HEK293 (cell line): ENCODE data around the gene KIAA0319L.

ENCODE experiments used
- CTCF ChIA-PET: fragments of 350-600 bp; formaldehyde crosslinking; extraction: SDS; loops from one replicate; lab custom pipeline; 2021; ENCODE audit warnings: antibody characterized with exemption; lab: Yijun Ruan, JAX
- POLR2A ChIA-PET: fragments of 300-600 bp; formaldehyde crosslinking; extraction: SDS; loops from one replicate; lab custom pipeline; 2020; ENCODE audit warnings: antibody characterized with exemption, inconsistent platforms; lab: Yijun Ruan, JAX
- H3K27ac ChIP-seq: fragments of 200-500 bp; sonication (Bioruptor generic); 2 replicates; pipeline ENCODE4 v1.5.1; 2014; ENCODE audit warnings: low read depth, low read length, control low read depth, inconsistent platforms; ENCODE audit errors: extremely low read depth
- H3K36me3 ChIP-seq, 2 experiments: fragments of 200-500 bp in 1 of 2; sonication (Bioruptor generic) in 1 of 2; 1 replicate in 1 of 2; 2 replicates in 1 of 2; pipeline ENCODE4 v1.5.1; 2014 to 2017; ENCODE audit warnings: inconsistent platforms in 2 of 2, low read length in 2 of 2; ENCODE audit not compliant: control insufficient read depth in 2 of 2, insufficient read depth in 1 of 2
- H3K4me1 ChIP-seq: fragments of 200-500 bp; sonication (Bioruptor generic); 2 replicates; pipeline ENCODE4 v1.5.1; 2014; ENCODE audit warnings: mild to moderate bottlenecking, low read length, inconsistent platforms; ENCODE audit not compliant: control insufficient read depth, insufficient read depth
- H3K4me3 ChIP-seq: 2 replicates; pipeline ENCODE4 v1.5.1; 2011; ENCODE audit warnings: low read depth, mild to moderate bottlenecking, control low read depth, low read length, moderate library complexity
- H3K9me3 ChIP-seq: fragments of 200-500 bp; sonication (Bioruptor generic); 2 replicates; pipeline ENCODE4 v1.5.1; 2014; ENCODE audit warnings: low read depth, low read length, inconsistent platforms; ENCODE audit not compliant: control insufficient read depth, insufficient read depth
- GFI1B ChIP-seq: fragments of 450-650 bp; formaldehyde crosslinking; IDR thresholded peaks from 2 replicates; pipeline ENCODE4 v1.5.1; 2016; ENCODE audit warnings: missing biosample characterization, missing genetic modification characterization
- KLF17 ChIP-seq: fragments of 450-650 bp; formaldehyde crosslinking; IDR thresholded peaks from 2 replicates; pipeline ENCODE4 v1.5.1; 2016; ENCODE audit warnings: missing biosample characterization, missing genetic modification characterization
- SCRT2 ChIP-seq: fragments of 450-650 bp; formaldehyde crosslinking; IDR thresholded peaks from 2 replicates; pipeline ENCODE4 v1.5.1; 2016; ENCODE audit warnings: missing biosample characterization, missing genetic modification characterization
- SP3 ChIP-seq: fragments of 450-650 bp; formaldehyde crosslinking; IDR thresholded peaks from 2 replicates; pipeline ENCODE4 v1.5.1; 2016; ENCODE audit warnings: missing biosample characterization, missing genetic modification characterization
- TCF7L2 ChIP-seq: IDR thresholded peaks from 2 replicates; pipeline ENCODE4 v1.6.1; 2011; ENCODE audit warnings: low read depth, mild to moderate bottlenecking, inconsistent platforms, low read length, moderate library complexity, borderline replicate concordance
- WT1 ChIP-seq: fragments of 450-650 bp; formaldehyde crosslinking; IDR thresholded peaks from 2 replicates; pipeline ENCODE4 v1.5.1; 2016; ENCODE audit warnings: missing biosample characterization, missing genetic modification characterization
- YY2 ChIP-seq: fragments of 450-650 bp; formaldehyde crosslinking; IDR thresholded peaks from 2 replicates; pipeline ENCODE4 v1.5.1; 2016; ENCODE audit warnings: missing biosample characterization, missing genetic modification characterization
- ZEB2 ChIP-seq: fragments of 450-650 bp; formaldehyde crosslinking; IDR thresholded peaks from 2 replicates; pipeline ENCODE4 v1.5.1; 2016; ENCODE audit warnings: missing biosample characterization, missing genetic modification characterization
- ZNF146 ChIP-seq: fragments of 450-650 bp; formaldehyde crosslinking; IDR thresholded peaks from 2 replicates; pipeline ENCODE4 v1.5.1; 2016; ENCODE audit warnings: missing biosample characterization, missing genetic modification characterization
- ZNF350 ChIP-seq: fragments of 450-650 bp; formaldehyde crosslinking; IDR thresholded peaks from 2 replicates; pipeline ENCODE4 v1.5.0; 2017; ENCODE audit warnings: missing biosample characterization, mild to moderate bottlenecking, missing genetic modification characterization
- ZNF37A ChIP-seq: fragments of 450-650 bp; IDR thresholded peaks from 2 replicates; pipeline ENCODE4 v1.5.1; 2018; ENCODE audit warnings: missing biosample characterization, missing genetic modification characterization
- ZNF391 ChIP-seq: fragments of 450-650 bp; formaldehyde crosslinking; IDR thresholded peaks from 2 replicates; pipeline ENCODE4 v1.5.1; 2016; ENCODE audit warnings: low read depth, missing biosample characterization, missing genetic modification characterization, borderline replicate concordance
- ZNF473 ChIP-seq: fragments of 450-650 bp; formaldehyde crosslinking; IDR thresholded peaks from 2 replicates; pipeline ENCODE4 v1.5.1; 2017; ENCODE audit warnings: missing biosample characterization, missing genetic modification characterization
- ZNF48 ChIP-seq: fragments of 450-650 bp; formaldehyde crosslinking; IDR thresholded peaks from 2 replicates; pipeline ENCODE4 v1.5.1; 2016; ENCODE audit warnings: missing biosample characterization, missing genetic modification characterization
- ZNF521 ChIP-seq: fragments of 450-650 bp; formaldehyde crosslinking; IDR thresholded peaks from 2 replicates; pipeline ENCODE4 v1.5.1; 2017; ENCODE audit warnings: missing biosample characterization, mild to moderate bottlenecking, missing genetic modification characterization
- ZNF544 ChIP-seq: fragments of 450-650 bp; formaldehyde crosslinking; IDR thresholded peaks from 2 replicates; pipeline ENCODE4 v1.5.0; 2017; ENCODE audit warnings: missing biosample characterization, missing genetic modification characterization
- ZNF548 ChIP-seq: fragments of 450-650 bp; formaldehyde crosslinking; IDR thresholded peaks from 2 replicates; pipeline ENCODE4 v1.5.1; 2016; ENCODE audit warnings: missing biosample characterization, missing genetic modification characterization
- TF ChIP-seq, protein P1 (sequence below): fragments of 450-650 bp; formaldehyde crosslinking; IDR thresholded peaks from 2 replicates; pipeline ENCODE4 v1.5.1; 2016; ENCODE audit warnings: missing biosample characterization, missing genetic modification characterization
- TF ChIP-seq, protein P2 (sequence below): fragments of 450-650 bp; formaldehyde crosslinking; IDR thresholded peaks from 2 replicates; pipeline ENCODE4 v1.5.1; 2016; ENCODE audit warnings: missing biosample characterization, missing genetic modification characterization

KIAA0319L gene

DNA sequence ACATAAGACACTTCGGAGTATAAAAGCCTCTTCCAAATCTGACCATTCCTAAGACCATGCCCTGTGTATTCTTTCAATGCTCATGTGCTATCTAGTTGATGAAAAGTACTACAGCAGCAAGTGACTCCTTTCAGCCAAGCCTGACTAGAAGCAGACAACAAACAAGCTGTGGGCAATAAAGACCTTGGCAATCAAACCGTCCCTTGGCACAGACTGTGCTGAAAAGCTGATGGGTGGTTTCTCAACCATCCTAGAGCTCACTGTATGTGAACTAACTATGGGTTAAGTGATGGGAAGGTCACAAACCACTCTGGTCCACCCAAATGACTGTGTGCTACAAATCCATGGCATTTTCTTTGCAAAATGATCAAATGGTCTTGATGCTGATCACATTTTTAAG is 94.0 kb downstream of the KIAA0319L start (continued):
- TF ChIP-seq TCF7L2 (no peak), ZNF48 (tag by site-specific recombination) (no peak)
- TF ChIP-seq, all 188 proteins: peak for 0

- no peak for TF ChIP-seq KLF17 (tag by site-specific recombination)
- TF ChIP-seq ZNF473: no peak
- no peak for TF ChIP-seq ZNF544
- TF ChIP-seq ZNF548 (tag by site-specific recombination): no peak
- no peak for TF ChIP-seq WT1 (tag by site-specific recombination)
- no peak for TF ChIP-seq GFI1B (tag by site-specific recombination)
- TF ChIP-seq, protein P1, sequence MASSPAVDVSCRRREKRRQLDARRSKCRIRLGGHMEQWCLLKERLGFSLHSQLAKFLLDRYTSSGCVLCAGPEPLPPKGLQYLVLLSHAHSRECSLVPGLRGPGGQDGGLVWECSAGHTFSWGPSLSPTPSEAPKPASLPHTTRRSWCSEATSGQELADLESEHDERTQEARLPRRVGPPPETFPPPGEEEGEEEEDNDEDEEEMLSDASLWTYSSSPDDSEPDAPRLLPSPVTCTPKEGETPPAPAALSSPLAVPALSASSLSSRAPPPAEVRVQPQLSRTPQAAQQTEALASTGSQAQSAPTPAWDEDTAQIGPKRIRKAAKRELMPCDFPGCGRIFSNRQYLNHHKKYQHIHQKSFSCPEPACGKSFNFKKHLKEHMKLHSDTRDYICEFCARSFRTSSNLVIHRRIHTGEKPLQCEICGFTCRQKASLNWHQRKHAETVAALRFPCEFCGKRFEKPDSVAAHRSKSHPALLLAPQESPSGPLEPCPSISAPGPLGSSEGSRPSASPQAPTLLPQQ (tag by site-specific recombination): no peak
- TF ChIP-seq ZNF146 (tag by site-specific recombination): no peak
- no peak for TF ChIP-seq ZNF350 (tag by site-specific recombination)
- no peak for TF ChIP-seq ZNF521 (tag by site-specific recombination)
- no peak for TF ChIP-seq SCRT2 (tag by site-specific recombination)
- CTCF ChIA-PET: no interaction called here
- peaks cover 0 to 59% of the 10 kb centered on the region in 2 experiments; a peak in 1 of 3 replicates for H3K36me3 ChIP-seq
These were observed 95.1 kb downstream of the KIAA0319L start for GRCh38 chr1:35461966-35462651.

GRCh38 chr1:35460796-35461195 is 96.4 kb downstream of the KIAA0319L start:
- no peak for TF ChIP-seq ZNF391 (tag by site-specific recombination)
- no peak for TF ChIP-seq SP3 (tag by site-specific recombination)
- TF ChIP-seq, protein P2, sequence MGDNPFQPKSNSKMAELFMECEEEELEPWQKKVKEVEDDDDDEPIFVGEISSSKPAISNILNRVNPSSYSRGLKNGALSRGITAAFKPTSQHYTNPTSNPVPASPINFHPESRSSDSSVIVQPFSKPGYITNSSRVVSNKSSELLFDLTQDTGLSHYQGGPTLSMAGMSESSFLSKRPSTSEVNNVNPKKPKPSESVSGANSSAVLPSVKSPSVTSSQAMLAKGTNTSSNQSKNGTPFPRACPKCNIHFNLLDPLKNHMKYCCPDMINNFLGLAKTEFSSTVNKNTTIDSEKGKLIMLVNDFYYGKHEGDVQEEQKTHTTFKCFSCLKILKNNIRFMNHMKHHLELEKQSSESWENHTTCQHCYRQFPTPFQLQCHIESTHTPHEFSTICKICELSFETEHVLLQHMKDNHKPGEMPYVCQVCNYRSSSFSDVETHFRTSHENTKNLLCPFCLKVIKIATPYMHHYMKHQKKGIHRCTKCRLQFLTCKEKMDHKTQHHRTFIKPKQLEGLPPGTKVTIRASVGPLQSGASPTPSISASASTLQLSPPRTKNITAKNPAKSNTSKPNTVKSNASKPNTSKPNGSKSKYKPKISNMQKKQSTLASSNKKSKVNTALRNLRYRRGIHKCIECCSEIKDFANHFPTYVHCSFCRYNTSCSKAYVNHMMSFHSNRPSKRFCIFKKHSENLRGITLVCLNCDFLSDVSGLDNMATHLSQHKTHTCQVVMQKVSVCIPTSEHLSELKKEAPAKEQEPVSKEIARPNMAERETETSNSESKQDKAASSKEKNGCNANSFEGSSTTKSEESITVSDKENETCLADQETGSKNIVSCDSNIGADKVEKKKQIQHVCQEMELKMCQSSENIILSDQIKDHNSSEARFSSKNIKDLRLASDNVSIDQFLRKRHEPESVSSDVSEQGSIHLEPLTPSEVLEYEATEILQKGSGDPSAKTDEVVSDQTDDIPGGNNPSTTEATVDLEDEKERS (tag by site-specific recombination): no peak
- TF ChIP-seq ZNF37A: no peak
- TF ChIP-seq ZEB2 (tag by site-specific recombination): no peak
- no peak for TF ChIP-seq YY2 (tag by site-specific recombination)
- Histone ChIP-seq H3K27ac (no peak overlapping the region), H3K4me1 (no peaks in the 10 kb centered on the region), H3K4me3 (no peak overlapping the region), H3K36me3 (peaks cover 0 to 56% of the 10 kb centered on the region in 2 experiments; a peak in 1 of 3 replicates), H3K9me3 (no peaks in the 10 kb centered on the region)
- CTCF ChIA-PET: no interaction called here
- POLR2A ChIA-PET: no interaction called here

More at GRCh38 chr1:35461966-35462651, 95.1 kb downstream of the KIAA0319L start:
- Histone ChIP-seq H3K4me1 (no peaks in the 10 kb centered on the region), H3K27ac (no peak overlapping the region), H3K4me3 (no peak overlapping the region), H3K9me3 (no peaks in the 10 kb centered on the region)
- POLR2A ChIA-PET: no interaction called here
